Measurements from ENCODE around the gene NCK2.
"Not testable (repeated sequence)": the region's sequence is repeated elsewhere in the genome, so short reads cannot be mapped to it uniquely, and the experiment has no call there.

Gene NCK2

GRCh38 chr2:105879106-105879802 is 134.5 kb downstream of the NCK2 start:
- no peak for DNase-seq

- DNase-seq: no peak
Observed at GRCh38 chr2:105879803-105880300, 135.1 kb downstream of the NCK2 start.

- DNase-seq: no peak
Observed at GRCh38 chr2:105880637-105881036, 135.9 kb downstream of the NCK2 start.

- no peak for DNase-seq
Observed at GRCh38 chr2:105881286-105882136, 136.8 kb downstream of the NCK2 start.

GRCh38 chr2:105882341-105882740 is 137.6 kb downstream of the NCK2 start:
- DNase-seq: no peak

- no peak for DNase-seq
Observed at GRCh38 chr2:105882920-105883435, 138.3 kb downstream of the NCK2 start.

GRCh38 chr2:105883911-105884694 is 139.4 kb downstream of the NCK2 start:
- DNase-seq: peak; percentile 36

GRCh38 chr2:105885456-105885855 is 140.7 kb downstream of the NCK2 start:
- no peak for DNase-seq

- no peak for DNase-seq
Observed at GRCh38 chr2:105886029-105886454, 141.3 kb downstream of the NCK2 start.

GRCh38 chr2:105886687-105887086 is 142.0 kb downstream of the NCK2 start:
- DNase-seq: no peak

GRCh38 chr2:105887256-105887655 is 142.5 kb downstream of the NCK2 start:
- no peak for DNase-seq

GRCh38 chr2:105888625-105889024 is 143.9 kb downstream of the NCK2 start:
- no peak for DNase-seq

- no peak for DNase-seq
Observed at GRCh38 chr2:105889046-105889445, 144.3 kb downstream of the NCK2 start.

- no peak for DNase-seq
Observed at GRCh38 chr2:105890111-105890510, 145.4 kb downstream of the NCK2 start.

- no peak for DNase-seq
Observed at GRCh38 chr2:105890856-105891255, 146.1 kb downstream of the NCK2 start.

GRCh38 chr2:105893011-105893995 is 148.6 kb downstream of the NCK2 start:
- no peak for DNase-seq

- no peak for DNase-seq
Observed at GRCh38 chr2:105894327-105894944, 149.7 kb downstream of the NCK2 start.

- no peak for DNase-seq
Observed at GRCh38 chr2:105895990-105896764, 151.5 kb downstream of the NCK2 start.

GRCh38 chr2:105896765-105897163 is 152.1 kb downstream of the NCK2 start:
- DNase-seq: no peak

GRCh38 chr2:105897694-105898093 is 153.0 kb downstream of the NCK2 start:
- not testable (repeated sequence) for DNase-seq
